ENCODE measurements around the gene NRAP.
A peak's percentile ranks its signal among the peaks of the same experiment; 100 is the strongest.

Gene NRAP

DNA sequence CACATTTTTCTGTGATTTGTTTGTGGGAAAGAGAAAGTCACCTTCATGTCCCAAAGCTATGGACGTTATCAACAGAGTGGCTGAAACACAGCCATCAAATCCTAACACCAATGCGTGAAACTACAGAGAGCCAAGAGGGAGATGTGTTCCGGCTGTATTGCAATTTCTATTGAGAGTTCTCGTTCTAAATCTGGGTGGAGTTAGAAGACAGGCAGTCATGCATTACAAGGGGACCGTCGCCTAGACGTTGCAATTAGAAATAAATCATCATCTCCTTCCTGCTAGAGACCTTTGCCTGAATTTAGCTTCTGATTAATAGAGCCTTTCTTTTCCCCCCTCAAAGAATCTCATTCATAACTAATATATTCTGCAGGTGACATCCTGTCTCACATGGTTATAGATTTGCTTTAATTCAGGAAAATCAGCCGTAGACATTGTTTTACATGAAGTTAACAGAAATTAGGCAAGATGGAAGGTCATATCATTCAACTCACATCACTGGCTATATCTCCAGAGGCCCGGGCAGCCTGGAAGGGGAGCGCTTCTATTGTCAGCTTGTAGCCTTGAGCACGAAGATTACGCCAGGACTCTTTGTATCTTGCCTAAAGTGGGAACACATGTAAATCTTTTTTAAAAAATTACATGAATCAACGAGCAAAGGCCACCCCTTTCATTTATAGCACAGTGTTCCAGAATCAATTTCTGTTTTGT, 58.4 kb downstream of the NRAP start:
- DNase-seq (ENCODE audit: low read depth), result no peak

DNA sequence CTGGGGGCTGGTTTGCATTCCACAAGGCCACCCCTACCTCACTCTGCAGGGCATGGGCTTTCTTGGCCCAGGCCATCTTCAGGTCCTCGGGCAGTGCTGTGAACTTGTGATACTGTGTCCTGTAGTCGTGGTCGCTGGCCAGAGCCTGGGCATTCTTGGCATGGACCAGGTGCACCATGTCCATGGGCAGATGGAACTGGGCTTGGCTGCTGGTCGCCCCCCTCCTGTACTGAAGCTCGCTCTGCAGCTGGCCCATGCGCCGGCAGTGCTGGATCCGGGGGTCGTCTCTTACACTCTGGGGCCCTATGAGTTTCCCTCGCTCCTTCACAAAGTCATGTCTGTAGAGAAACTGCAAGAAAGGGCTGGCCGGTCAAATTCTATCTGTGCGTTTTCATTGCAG, 59.3 kb downstream of the NRAP start:
- no peak for DNase-seq (ENCODE audit: low read depth)

DNA sequence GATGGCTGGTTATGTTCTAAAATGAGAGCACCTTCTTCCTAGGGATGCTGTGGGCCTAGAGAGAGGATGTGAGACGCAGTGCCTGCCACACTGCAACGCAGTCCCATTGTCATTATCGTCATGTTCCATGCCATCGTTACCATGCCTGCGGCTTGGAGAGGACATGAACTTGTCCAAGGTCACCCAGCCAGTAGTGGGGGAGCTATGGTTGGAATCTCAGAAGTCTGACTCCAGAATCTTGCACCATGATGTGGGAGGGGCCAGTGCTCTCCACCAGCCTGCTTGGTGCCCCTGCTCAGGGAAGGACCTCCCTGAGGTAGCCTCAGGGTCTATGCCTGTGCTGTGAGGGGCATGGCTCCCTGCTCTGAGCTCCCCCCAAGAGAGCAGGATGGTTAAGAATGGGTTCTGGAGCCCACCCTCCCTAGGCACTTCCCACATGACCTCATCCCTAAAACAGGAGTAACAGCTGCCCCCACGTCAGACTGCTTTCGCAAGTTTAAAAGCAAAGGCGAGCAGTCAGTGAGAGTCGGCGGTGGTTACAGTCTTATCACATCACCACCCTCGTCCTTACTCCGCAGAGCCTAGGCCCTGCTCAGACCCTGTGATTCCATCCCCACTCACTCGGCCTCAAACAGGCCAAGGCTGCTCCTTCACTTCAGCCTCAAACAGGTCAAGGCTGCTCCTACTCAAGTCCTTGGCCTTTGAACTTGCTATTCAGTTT, 60.6 kb downstream of the NRAP start:
- DNase-seq (ENCODE audit: low read depth), result no peak

- DNase-seq (ENCODE audit: low read depth), result no peak
These were observed 63.3 kb downstream of the NRAP start for GRCh38 chr10:113600569-113600968.

DNA sequence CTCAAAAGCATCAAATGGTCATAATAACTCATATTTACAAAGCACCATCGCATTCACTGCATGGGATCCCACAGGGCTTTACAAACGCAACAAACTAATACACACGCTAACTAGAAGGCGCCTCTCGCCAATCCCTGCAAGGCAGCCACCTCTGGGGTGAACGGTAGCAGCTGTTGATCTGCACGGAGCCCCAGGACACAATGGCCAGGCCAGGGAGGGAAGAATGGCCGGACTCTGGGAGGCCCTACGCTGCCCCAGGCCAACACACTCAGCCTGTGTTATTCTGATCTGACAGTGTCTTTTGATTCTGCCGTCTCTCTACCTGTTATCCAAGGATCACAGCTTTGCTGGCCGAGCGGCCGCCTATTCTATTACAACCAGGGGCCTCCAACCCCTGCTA, 69.2 kb downstream of the NRAP start:
- no peak for DNase-seq (ENCODE audit: low read depth)

GRCh38 chr10:113592380-113592779, 71.5 kb downstream of the NRAP start:
- no peak for DNase-seq (ENCODE audit: low read depth)

DNA sequence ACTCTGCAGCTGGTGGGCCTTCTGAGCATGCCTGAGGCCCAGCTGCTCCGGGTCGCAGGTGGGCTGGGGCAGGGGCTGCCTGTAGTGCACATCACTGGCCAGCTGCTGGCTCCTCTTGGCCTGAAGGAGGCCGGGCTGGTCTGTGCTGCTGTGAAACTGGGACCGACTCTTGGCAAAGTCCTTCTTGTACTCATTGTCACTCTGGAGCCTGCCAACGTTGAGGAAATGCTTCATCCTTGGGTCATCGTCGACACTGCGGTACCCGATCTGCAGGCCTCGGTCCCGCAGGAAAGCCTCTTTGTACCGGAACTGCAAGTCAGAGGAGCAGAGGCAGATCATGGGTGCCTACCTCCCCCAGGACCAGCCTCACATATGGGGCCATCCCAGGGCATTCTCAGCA, 73.3 kb downstream of the NRAP start:
- DNase-seq (ENCODE audit: low read depth), result no peak

DNA sequence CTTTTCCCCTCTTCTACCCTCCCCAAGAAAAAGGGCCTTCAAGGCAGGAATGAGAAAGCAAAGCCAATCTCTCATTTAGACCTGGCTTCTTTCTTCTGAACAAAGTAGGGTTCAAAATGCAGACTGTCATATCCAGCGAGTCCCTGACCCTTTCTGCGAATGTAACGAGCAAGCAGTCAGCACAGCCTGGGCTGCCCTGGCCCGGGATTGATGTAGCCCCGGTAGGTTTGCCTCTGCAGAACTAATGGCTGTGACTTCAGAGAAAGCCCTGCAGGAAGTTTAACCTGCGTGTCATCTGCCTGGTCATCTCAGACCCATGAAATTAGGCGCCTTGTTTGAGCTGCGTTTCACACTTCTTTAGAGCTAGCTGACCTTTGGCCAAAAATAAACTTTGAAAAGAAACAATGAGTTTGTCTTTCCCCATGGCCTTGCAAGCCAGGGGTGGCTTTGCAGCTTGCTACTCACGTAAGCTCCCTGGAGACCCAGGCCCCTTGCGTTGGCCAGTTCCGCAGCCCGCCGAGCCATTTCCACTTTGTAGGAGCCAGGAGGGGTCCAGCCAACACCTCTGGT, 74.6 kb downstream of the NRAP start:
- no peak for DNase-seq (ENCODE audit: low read depth)

DNA sequence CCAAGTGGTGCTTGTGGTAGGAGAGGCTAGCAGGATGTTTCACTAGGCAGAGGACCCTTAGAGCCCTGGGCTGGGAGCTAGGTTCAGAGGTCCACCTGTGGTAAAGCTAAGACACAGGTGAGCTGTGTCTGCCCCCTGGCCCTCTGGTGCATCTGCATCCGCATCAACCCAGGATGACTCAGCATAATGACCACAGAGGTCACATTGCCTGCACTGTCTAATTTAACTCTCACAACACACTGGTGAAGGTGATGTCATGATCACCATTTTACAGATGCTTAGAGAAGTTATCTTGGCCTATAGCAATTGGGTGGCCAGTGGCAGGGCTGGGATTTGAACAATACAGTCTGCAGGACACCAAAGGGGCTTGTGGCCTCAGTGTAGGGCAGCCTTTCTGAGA, 77.9 kb downstream of the NRAP start:
- DNase-seq (ENCODE audit: low read depth), result no peak

GRCh38 chr10:113583571-113583970, 80.3 kb downstream of the NRAP start:
- DNase-seq (ENCODE audit: low read depth), result no peak

GRCh38 chr10:113581092-113581491, 82.7 kb downstream of the NRAP start:
- DNase-seq (ENCODE audit: low read depth), result no peak

DNA sequence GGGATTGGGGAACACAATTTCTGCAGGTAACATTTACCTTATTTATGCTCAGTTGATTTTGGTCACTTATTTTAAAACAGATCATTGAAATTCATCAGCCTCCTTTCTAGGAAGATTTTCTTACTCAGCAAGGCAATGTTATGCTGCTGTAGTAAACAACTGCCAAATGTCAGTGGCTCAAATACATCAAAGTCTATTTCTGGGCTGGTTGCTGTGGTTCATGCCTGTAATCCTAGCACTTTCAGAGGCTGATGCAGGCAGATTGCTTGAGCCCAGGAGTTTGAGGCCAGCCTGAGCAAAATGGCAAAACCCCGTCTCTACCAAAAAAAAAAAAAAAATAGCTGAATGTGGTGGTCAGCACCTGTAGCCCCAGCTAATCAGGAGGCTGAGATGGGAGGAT, 85.1 kb downstream of the NRAP start:
- DNase-seq (ENCODE audit: low read depth), result no peak

DNA sequence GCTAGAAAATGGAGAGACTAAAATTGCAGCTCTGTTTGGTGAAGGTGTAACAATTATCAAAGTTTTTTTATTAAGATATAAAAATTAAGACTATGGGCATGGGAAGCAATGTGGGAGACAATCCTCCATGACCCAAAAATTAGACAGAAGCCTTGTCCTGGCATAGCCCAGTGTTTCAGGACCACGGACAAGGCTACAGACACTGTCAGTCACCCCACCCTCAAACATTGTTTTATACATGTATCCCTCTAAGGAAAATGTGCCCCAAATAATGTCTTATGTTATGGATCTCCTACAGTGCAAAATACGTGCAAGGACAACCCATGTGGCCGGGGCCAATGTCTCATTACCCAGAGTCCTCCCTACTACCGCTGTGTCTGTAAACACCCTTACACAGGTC, 87.0 kb downstream of the NRAP start:
- no peak for DNase-seq (ENCODE audit: low read depth)

GRCh38 chr10:113573368-113573767, 90.5 kb downstream of the NRAP start:
- DNase-seq (ENCODE audit: low read depth), result no peak

DNA sequence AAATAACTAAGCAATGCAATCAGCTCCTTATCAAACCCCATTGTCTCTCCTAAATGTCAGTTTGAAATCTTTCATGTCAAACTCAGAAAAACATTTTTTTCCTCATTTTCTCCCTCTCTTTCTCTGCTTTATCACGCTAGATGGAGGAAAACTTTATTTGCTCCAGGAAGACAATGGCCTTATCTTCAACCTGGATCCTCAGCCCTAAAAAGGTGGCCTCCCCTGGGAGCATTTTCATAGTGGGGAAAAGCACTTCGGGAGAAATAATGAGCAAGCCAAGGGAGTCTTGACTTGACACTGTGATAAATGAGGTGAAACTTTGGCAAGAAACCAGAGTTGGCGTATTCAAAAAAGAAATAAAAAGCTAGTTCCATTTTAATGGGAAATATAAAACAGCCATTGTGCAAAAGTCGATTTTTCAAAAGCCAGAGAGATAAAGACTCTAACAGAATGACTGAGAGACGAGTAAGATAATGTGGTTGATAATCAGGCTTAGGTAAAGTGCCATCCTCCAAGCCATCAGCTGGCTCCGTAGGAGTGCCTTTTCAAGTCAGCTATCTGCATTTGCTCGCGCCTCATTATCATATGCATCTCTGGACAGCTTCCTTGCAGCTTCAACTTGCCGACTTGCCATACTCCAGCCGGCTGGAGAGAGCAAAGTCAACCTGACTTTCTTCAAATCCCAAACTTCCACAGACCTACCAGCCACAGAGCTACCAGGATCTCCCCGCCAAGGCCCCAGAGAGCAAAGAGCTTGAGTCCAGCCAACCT, 91.1 kb downstream of the NRAP start:
- no peak for DNase-seq (ENCODE audit: low read depth)

- DNase-seq (ENCODE audit: low read depth), result no peak
These were observed 94.3 kb downstream of the NRAP start for GRCh38 chr10:113569576-113569975.

- no peak for DNase-seq (ENCODE audit: low read depth)
These were observed 97.0 kb downstream of the NRAP start for GRCh38 chr10:113566888-113567287.

GRCh38 chr10:113565364-113565763, 98.5 kb downstream of the NRAP start:
- DNase-seq (ENCODE audit: low read depth), result no peak

- DNase-seq (ENCODE audit: low read depth), result peak; percentile 45
These were observed 100.3 kb downstream of the NRAP start for GRCh38 chr10:113563306-113564088.

- DNase-seq (ENCODE audit: low read depth), result no peak
These were observed 101.1 kb downstream of the NRAP start for GRCh38 chr10:113562704-113563103.

DNA sequence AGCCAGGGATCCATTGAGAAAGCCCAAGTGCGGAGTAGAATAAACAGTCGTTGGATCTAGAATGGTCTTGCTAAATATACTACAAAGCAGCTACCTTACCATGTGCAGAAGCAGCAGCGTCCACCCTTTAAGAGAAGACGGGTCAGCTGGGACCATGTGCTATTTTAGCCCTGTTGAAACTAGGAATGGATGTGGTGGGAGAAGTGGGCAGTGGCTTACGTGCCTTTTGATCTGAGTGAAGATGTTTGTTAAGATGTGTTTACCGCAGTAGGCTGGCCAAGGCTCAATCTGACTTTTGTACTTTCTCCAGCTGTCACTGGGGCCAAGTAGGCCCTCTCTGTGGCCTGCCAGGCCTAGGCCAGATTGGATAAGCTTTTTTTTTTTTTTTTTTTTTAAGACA, 101.8 kb downstream of the NRAP start:
- no peak for DNase-seq (ENCODE audit: low read depth)

- no peak for DNase-seq (ENCODE audit: low read depth)
These were observed 102.6 kb downstream of the NRAP start for GRCh38 chr10:113561214-113561613.
